Lower leg skin (tissue), 3 donors: ENCODE results near the gene PDGFA.

Source experiments
- CTCF ChIP-seq, 3 donors: fragments of 450-650 bp; IDR thresholded peaks; one replicate each; pipeline ENCODE4 v1.5.1; 2016; ENCODE audit warnings: antibody characterized with exemption in 3 of 3, mild to moderate bottlenecking in 3 of 3, moderate library complexity in 2 of 3
- POLR2A ChIP-seq, 2 donors: fragments of 450-650 bp; IDR thresholded peaks; one replicate each; pipeline ENCODE4 v1.6.1; 2016 to 2017; ENCODE audit warnings: antibody characterized with exemption in 2 of 2, mild to moderate bottlenecking in 1 of 2, moderate library complexity in 1 of 2

- TF ChIP-seq CTCF (IDR thresholded peaks at IDR 0.05) (no peak), POLR2A (IDR thresholded peaks at IDR 0.05) (no peak)
Observed at GRCh38 chr7:556837-557557, 37.4 kb upstream of the PDGFA start.
